GM12891 (cell line): ENCODE results near the gene ZNF747.

Source experiments
- PAX5 ChIP-seq: IDR thresholded peaks from 2 replicates; pipeline ENCODE4 v1.6.1; 2011; ENCODE audit warnings: low read length, moderate library complexity, mild to moderate bottlenecking; ENCODE audit not compliant: insufficient read depth, severe bottlenecking
- POLR2A ChIP-seq: IDR thresholded peaks from 2 replicates; pipeline ENCODE4 v1.6.1; 2011; ENCODE audit warnings: low read depth, low read length, control low read depth
- POLR2AphosphoS5 ChIP-seq: IDR thresholded peaks from 2 replicates; pipeline ENCODE4 v1.6.1; 2011; ENCODE audit warnings: low read depth, low read length, control low read depth
- POU2F2 ChIP-seq: IDR thresholded peaks from 2 replicates; pipeline ENCODE4 v1.6.1; 2011; ENCODE audit warnings: low read depth, mild to moderate bottlenecking, control low read depth, low read length, moderate library complexity
- SPI1 ChIP-seq: IDR thresholded peaks from 2 replicates; pipeline ENCODE4 v1.6.1; 2011; ENCODE audit warnings: low read depth, low read length, control low read depth
- TAF1 ChIP-seq: IDR thresholded peaks from 2 replicates; pipeline ENCODE4 v1.6.1; 2011; ENCODE audit warnings: low read depth, low read length, control low read depth

DNA sequence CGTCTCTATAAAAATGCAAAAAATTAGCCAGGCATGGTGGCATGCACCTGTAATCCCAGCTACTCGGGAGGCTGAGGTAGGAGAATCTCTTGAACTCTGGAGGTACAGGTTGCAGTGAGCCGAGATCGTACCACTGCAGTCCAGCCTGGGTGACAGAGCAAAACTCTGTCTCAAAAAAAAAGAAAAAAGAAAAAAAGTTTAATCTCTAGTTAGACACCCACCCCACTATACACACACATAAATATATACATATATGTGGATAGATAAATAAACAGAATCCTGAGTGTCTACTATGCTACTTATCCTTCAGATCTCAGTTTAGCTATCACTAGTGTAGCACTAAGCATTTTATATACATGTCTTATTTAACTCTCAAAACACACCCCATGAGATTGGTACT lies 43.4 kb downstream of the ZNF747 start:
- TF ChIP-seq TAF1 (no peak), PAX5 (no peak), POLR2AphosphoS5 (no peak), POLR2A (no peak), SPI1 (no peak), POU2F2 (no peak)
